HCT116 (cell line): ENCODE measurements around the gene ZNF14. TPM values are rescaled to one million over a fixed set of nuclear protein-coding genes. Genes with fewer than 3 reads are reported as not detected.

ENCODE experiments used
- ATAC-seq: fragments of 200-7000 bp; cut with Tn5 transposase; 2 replicates; pipeline ENCODE4 v1.9.1; 2020; ENCODE audit warnings: mild to moderate bottlenecking, moderate library complexity
- BruUV-seq: library from RNA; stranded (reverse); fragments of 400-500 nt; replicated peaks from 2 replicates; lab custom pipeline; 2021; lab: Mats Ljungman, UMichigan
- CTCF ChIA-PET: fragments of 300-600 bp; sonication (Branson Sonifier 250); formaldehyde crosslinking; loops from one replicate; lab custom pipeline; 2021; ENCODE audit warnings: antibody characterized with exemption; lab: Charles Lee
- POLR2A ChIA-PET: fragments of 300-600, 350-600 bp; sonication (Branson Sonifier 250); formaldehyde crosslinking; loops from one replicate; lab custom pipeline; 2021; ENCODE audit warnings: antibody characterized with exemption; lab: Charles Lee
- RAD21 ChIA-PET, 2 experiments: fragments of 300-600 bp; sonication (Branson Sonifier 250); formaldehyde crosslinking; loops; one replicate each; lab custom pipeline; 2023; ENCODE audit warnings: low total read pairs in 2 of 2; ENCODE audit not compliant: uncharacterized antibody in 2 of 2, unreplicated experiment in 2 of 2, low non-redundant PET in 1 of 2; lab: Charles Lee
- DNase-seq: peaks from one replicate; pipeline ENCODE4 v3.0.0-alpha.2; 2010; ENCODE audit warnings: low read depth, low spot score
- H2AFZ ChIP-seq: fragments of 200-600 bp; shearing (Covaris generic), sonication (generic); 2 replicates; pipeline ENCODE4 v1.6.1; 2017; ENCODE audit warnings: low read depth, mixed run types, mixed read lengths, antibody characterized with exemption, low read length; ENCODE audit not compliant: poor library complexity, severe bottlenecking
- H3K27ac ChIP-seq: 2 replicates; pipeline ENCODE4 v1.5.1; 2012; ENCODE audit warnings: low read depth, low read length
- H3K27me3 ChIP-seq: fragments of 200-600 bp; sonication (generic); 2 replicates; pipeline ENCODE4 v1.6.1; 2016; ENCODE audit warnings: mixed run types, low read length, mixed read lengths; ENCODE audit not compliant: insufficient read depth
- H3K36me3 ChIP-seq, 2 experiments: fragments of 200-500 bp in 1 of 2; fragments of 200-600 bp in 1 of 2; sonication (Bioruptor generic) in 1 of 2; sonication (generic) in 1 of 2; 2 replicates each; pipeline versions ENCODE4 v1.5.1 to v1.6.1; 2014 to 2016; ENCODE audit warnings: low read length in 2 of 2, inconsistent platforms in 1 of 2, mixed read lengths in 1 of 2, mixed run types in 1 of 2; ENCODE audit not compliant: insufficient read depth in 2 of 2, control insufficient read depth in 1 of 2
- H3K4me1 ChIP-seq, 2 experiments: fragments of 200-600 bp in 1 of 2; sonication (generic) in 1 of 2; 2 replicates each; pipeline versions ENCODE4 v1.5.1 to v1.6.1; 2012 to 2017; ENCODE audit warnings: low read length in 2 of 2, inconsistent platforms in 1 of 2, mild to moderate bottlenecking in 1 of 2, mixed read lengths in 1 of 2, mixed run types in 1 of 2, moderate library complexity in 1 of 2; ENCODE audit not compliant: insufficient read depth in 2 of 2, control insufficient read depth in 1 of 2
- H3K4me2 ChIP-seq: fragments of 200-600 bp; sonication (generic); 2 replicates; pipeline ENCODE4 v1.6.1; 2017; ENCODE audit warnings: mixed run types, low read length, mixed read lengths
- H3K4me3 ChIP-seq, 2 experiments: fragments of 200-600 bp in 1 of 2; sonication (generic) in 1 of 2; replicated peaks in 1 of 2; 2 replicates each; pipeline ENCODE4 v1.5.1; 2011 to 2016; ENCODE audit warnings: low read length in 2 of 2, control low read depth in 1 of 2, low read depth in 1 of 2, mild to moderate bottlenecking in 1 of 2, mixed read lengths in 1 of 2, mixed run types in 1 of 2
- H3K79me2 ChIP-seq: fragments of 200-600 bp; sonication (generic); 2 replicates; pipeline ENCODE4 v1.6.1; 2017; ENCODE audit warnings: mild to moderate bottlenecking, mixed run types, low read length, moderate library complexity, mixed read lengths; ENCODE audit not compliant: insufficient read depth
- H3K9ac ChIP-seq: fragments of 200-600 bp; sonication (generic); 2 replicates; pipeline ENCODE4 v1.6.1; 2016; ENCODE audit warnings: low read length, mixed read lengths
- H3K9me2 ChIP-seq: fragments of 200-600 bp; sonication (generic), shearing (Covaris generic); 2 replicates; pipeline ENCODE4 v1.6.1; 2017; ENCODE audit warnings: mixed run types, mild to moderate bottlenecking, moderate library complexity; ENCODE audit not compliant: insufficient read depth
- H3K9me3 ChIP-seq, 2 experiments: fragments of 200-500 bp in 1 of 2; fragments of 200-600 bp in 1 of 2; sonication (Bioruptor generic) in 1 of 2; sonication (generic) in 1 of 2; 2 replicates each; pipeline ENCODE4 v1.6.1; 2014 to 2017; ENCODE audit warnings: low read length in 2 of 2, mixed read lengths in 2 of 2, inconsistent platforms in 1 of 2, low read depth in 1 of 2, mild to moderate bottlenecking in 1 of 2, mixed run types in 1 of 2, moderate library complexity in 1 of 2; ENCODE audit not compliant: control insufficient read depth in 1 of 2, insufficient read depth in 1 of 2
- H4K20me1 ChIP-seq: fragments of 200-600 bp; sonication (generic), shearing (Covaris generic); 2 replicates; pipeline ENCODE4 v1.6.1; 2017; ENCODE audit warnings: mixed run types, mild to moderate bottlenecking, moderate library complexity; ENCODE audit not compliant: insufficient read depth
- ATF3 ChIP-seq: IDR thresholded peaks from 2 replicates; pipeline ENCODE4 v1.6.1; 2012
- EGR1 ChIP-seq: IDR thresholded peaks from 2 replicates; pipeline ENCODE4 v1.6.1; 2012; ENCODE audit warnings: low read depth
- JUND ChIP-seq: IDR thresholded peaks from 2 replicates; pipeline ENCODE4 v1.6.1; 2012
- SIN3A ChIP-seq: IDR thresholded peaks from 2 replicates; pipeline ENCODE4 v1.6.1; 2012; ENCODE audit warnings: low read depth
- TCF7L2 ChIP-seq: IDR thresholded peaks from 2 replicates; pipeline ENCODE4 v1.7.0; 2011; ENCODE audit warnings: borderline replicate concordance, inconsistent platforms; ENCODE audit not compliant: insufficient read depth, insufficient read length; ENCODE audit errors: extremely low read depth
- YY1 ChIP-seq: IDR thresholded peaks from 2 replicates; pipeline ENCODE4 v1.6.1; 2011; ENCODE audit warnings: low read length, low read depth, moderate library complexity, mild to moderate bottlenecking; ENCODE audit not compliant: insufficient replicate concordance; ENCODE audit errors: extremely low read depth
- ZBTB33 ChIP-seq: IDR thresholded peaks from 2 replicates; pipeline ENCODE4 v1.6.1; 2011; ENCODE audit warnings: mild to moderate bottlenecking, low read length, moderate library complexity; ENCODE audit not compliant: insufficient replicate concordance; ENCODE audit errors: extremely low read depth
- intact Hi-C: fragments of 100-400 bp; cut with micrococcal nuclease; formaldehyde crosslinking; loops from 2 replicates; pipeline ENCODE4 v1.10.0; 2022
- total RNA-seq: library from RNA; stranded (reverse); gene quantifications from one replicate; pipeline ENCODE4 v1.2.1, GENCODE V29; 2021; ENCODE audit not compliant: unreplicated experiment

Gene ZNF14
- total RNA-seq, 1 experiment from 2014 or later = 4.8 TPM

- RAD21 ChIA-PET = no interaction called here
- Histone ChIP-seq H2AFZ (no peak overlapping the region), H3K36me3 (no peaks in the 10 kb centered on the region), H3K4me2 (no peak overlapping the region), H3K79me2 (no peaks in the 10 kb centered on the region), H3K9me3 (no peaks in the 10 kb centered on the region), H3K27ac (no peak overlapping the region), H3K4me1 (no peaks in the 10 kb centered on the region), H3K9ac (no peak overlapping the region)
- intact Hi-C loops = no loop called here
- no peak for DNase-seq
- TF ChIP-seq YY1 (no peak), ATF3 (no peak), SIN3A (no peak), JUND (no peak), ZBTB33 (no peak), TCF7L2 (no peak), EGR1 (no peak)
- TF ChIP-seq, all 23 proteins: peak for 0
- Histone ChIP-seq H3K27me3 (no peaks in the 10 kb centered on the region), H3K9me2 (no peaks in the 10 kb centered on the region), H3K4me3 (no peak overlapping the region), H4K20me1 (no peaks in the 10 kb centered on the region)
- ChIA-PET POLR2A (no interaction called here), CTCF (no interaction called here)
- ATAC-seq = no peak
- no TSS peak for BruUV-seq
Observed at GRCh38 chr19:19749908-19750841, 17.3 kb upstream of the ZNF14 start.
